ENCODE measurements around the gene SEC16A.
A peak's percentile ranks its signal among the peaks of the same experiment; 100 is the strongest.
"Not testable (repeated sequence)": the region's sequence is repeated elsewhere in the genome, so short reads cannot be mapped to it uniquely, and the experiment has no call there.

SEC16A gene

DNA sequence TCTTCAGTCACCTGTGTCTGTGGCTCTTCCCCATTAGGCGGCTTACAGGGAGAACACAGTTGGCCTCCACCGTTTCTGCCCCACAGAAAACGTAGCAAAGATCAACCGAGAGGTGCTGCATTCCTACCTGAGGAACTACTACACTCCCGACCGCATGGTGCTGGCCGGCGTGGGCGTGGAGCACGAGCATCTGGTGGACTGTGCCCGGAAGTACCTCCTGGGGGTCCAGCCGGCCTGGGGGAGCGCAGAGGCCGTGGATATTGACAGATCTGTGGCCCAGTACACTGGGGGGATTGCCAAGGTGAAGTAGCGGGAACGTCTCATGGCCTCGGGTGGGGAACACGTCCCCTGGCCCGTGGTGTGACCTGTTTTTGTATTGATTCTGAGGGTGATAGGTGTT, 65.9 kb downstream of the SEC16A start:
- no peak for DNase-seq

DNA sequence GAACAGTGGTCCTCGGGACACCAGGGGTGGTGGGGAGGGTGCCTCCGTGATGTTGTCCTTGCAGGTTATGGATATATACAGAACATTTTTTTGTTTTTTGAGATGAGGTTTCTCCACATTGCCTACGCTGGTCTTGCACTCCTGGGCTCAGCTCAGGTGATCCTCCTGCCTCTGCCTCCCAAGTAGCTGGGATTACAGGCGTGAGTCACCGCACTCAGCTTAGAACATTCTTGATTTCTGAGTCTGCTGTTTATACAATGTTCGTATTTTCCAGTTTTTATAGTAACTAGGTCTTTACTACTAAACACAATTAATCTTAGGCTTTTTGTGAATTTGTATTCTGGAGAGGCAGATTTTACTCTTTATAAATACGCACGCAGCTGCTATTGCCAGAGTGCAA, 66.4 kb downstream of the SEC16A start:
- DNase-seq: no peak

DNA sequence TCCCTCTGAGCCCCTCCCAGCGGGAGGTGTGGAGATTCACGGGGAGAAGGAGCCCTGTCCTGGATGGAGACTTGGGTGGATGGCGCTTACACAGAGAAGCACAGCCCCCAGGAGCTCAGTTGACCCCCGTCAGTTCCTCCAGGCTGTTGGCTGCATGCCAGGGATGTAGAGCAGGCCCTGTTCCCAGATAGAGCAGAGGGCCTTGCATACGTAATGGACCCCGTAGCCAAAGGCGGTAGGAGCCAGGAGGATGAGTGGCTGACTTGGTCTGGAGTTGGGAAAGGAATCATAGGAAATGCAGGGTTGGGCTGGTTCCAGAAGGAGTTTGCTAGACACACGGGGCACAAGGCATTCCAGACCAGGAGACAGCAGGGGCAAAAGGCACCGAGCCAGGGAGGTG, 69.9 kb downstream of the SEC16A start:
- DNase-seq: no peak

DNA sequence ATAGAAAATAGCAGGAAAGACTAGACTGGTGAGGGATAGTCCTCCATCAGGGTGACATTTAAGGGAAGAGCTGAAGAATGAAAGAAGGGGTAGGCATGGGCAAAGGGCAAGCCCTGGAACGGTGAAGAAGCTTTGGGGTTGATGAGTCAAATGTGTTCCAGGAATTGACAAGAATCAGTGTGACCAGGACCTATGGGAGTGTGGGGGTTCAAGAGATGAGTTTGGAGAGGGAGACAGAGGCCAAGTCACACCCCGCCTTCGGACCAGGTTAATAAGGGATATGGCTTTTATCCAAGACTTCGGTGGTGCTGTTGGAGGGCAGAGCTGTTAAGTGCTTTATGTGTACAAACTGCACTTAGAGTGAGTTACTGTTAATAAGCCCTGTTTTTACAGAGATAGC, 71.5 kb downstream of the SEC16A start:
- no peak for DNase-seq

DNA sequence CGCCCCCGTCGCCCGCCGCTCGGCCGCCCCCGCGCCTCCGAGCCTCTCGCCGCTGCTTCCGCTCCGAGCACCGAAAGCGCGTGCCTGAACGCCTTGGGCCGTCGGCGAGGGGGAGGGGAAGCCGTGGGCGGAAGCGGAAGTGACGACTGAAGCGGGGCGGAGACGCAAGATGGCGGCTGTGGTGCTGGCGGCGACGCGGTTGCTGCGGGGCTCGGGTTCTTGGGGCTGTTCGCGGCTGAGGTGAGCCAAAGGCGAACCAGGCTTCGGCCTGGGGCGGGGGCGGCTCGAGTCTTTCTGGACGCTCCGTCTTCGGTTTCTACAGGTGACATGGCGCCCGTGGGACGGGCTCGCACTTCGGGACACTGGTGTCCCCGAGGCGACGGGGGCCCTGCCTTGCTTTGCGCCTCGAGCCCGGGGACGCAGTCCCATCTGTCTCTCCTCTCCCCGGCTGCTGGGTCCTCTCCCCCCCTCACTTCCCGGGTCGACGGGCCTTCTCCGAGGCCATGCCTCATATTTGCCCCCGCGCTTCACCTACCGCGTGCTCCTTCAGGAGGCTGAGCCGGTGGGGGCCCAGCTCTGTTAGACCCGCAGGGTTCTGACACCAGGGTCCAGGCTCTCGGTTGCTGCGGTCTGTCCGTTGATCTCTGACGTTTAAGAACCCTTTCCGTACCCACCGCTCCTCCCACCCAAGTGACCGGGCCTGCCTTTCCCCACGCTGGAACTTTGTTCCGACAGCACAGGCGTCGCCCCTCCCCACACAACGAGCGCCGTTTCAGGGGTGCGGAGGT, 72.1 kb downstream of the SEC16A start, which contains the start of the genes ENTR1 and PMPCA:
TSS of gene ENTR1 (minus strand) at position 115 of the 788 bp plus-strand sequence. CDS start 217 bp downstream, outside the sequence.
TSS of gene PMPCA (plus strand) at position 159 of the 788 bp plus-strand sequence. CDS start at position 170, 11 bp downstream.
- peak; percentile 99 for DNase-seq

DNA sequence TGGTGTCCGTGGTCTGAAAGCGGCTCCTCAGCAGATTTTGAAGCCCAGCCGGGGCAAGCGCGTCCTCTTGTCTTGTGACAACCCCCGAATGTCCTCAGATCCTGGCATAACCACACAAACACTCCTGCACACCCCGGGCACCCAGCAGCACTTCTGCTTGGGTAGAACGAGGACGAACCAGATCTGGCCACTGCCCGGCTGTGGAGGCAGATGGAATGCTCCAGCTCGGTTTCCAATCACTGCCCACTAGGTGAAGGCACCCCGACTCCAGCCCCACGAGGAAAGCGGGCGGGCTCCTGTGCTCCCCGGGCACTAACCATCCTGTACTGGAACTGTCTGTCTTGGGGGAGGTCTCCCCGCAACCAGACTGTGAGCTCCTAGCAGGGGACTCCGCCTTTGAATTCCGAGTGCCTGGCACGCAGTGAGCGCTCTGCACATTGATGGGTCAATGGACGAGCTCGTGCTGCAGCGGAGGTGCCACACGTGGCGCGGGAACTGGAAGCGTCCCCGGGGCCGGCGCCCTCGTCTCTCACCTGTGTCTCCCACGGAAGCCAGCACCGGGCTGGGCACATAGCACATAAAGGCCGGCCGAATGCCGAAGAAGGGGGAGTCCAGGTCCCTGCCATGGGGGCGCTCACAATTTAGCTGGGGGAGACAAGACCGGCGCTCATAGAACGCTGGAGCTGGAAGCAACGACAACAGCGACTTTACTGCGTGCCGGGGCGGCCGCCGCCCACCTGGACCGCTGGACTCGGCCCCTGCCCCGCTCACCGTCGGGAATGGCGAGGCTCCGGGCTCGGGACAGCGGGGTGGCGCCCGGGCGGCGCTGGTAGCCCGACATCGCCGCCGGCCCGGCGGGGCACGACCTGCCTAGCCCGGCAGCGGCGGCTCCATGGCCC, 73.0 kb downstream of the SEC16A start:
- peak; percentile 47 for DNase-seq

DNA sequence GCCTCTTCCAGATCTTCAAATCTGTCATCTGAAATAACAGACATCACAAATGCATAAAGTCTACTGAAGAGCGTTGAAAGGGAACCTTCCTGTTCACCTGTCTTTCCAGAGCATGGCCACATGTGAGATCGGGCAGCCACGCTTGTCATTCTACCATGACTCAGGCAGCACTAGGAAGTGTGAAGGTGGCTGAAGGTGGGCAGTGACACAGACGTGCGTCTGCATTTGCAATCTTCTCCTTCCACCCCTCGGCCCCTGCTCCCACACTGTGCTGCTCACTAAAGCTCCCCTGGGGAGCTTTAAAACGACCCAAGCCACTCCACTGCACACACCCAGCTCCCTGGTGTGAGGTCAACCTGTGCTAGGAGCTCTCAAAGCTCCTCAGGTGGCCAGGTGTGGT, 74.9 kb downstream of the SEC16A start:
- DNase-seq: no peak

DNA sequence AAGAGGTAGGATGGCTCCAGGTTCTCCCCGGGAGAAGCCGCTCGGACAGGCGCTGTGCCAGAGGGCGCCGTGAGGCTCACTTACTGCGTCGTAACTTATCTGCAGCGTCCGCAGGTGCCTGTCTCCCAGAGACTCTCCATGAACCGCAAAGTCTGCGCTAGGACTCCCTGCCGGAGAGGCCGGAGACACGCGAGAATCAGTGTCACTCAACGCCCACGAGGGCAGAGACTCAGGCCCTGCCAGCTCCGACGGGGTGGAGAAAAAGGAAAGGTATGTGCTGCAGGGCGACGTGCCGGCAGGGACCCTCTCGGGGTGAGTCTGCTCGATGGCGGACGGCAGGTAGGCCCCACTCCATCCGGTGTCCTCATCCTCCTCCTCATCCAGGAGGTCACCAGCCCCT, 75.8 kb downstream of the SEC16A start:
- not testable (repeated sequence) for DNase-seq

DNA sequence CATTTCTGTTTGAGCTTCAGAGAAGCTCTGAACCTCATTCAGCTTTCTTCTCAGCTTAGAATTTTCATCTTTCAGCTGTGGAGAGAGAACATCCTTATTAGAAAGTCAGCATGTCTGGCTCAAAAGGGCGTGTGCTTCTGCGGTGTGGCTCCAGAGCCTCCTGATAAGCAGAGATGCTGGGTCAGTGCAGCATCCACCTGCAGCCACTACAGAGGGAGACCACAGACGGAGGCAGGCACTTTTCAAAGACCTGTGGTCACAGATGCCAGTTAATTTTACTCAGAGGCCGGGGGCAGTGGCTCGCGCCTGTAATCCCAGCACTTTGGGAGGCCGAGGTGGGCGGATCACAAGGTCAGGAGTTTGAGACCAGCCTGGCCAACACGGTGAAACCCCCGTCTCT, 76.9 kb downstream of the SEC16A start:
- not testable (repeated sequence) for DNase-seq

DNA sequence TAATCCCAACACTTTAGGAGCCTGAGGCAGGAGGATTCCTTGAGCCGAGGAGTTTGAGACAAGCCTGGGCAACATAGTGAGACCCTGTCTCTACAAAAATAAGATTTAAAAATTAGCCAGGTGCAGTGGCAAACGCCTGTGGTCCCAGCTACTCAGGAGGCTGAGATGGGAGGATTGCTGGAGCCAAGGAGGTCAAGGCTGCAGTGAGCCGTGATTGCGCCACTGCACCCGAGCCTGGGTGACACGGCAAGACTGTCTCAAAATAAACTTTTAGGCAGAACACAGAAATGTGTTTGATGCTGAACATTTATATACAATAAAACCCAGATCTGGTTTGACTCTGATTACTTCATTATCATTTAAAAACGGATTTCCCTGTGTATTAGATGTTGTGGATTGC, 77.4 kb downstream of the SEC16A start:
- no peak for DNase-seq

DNA sequence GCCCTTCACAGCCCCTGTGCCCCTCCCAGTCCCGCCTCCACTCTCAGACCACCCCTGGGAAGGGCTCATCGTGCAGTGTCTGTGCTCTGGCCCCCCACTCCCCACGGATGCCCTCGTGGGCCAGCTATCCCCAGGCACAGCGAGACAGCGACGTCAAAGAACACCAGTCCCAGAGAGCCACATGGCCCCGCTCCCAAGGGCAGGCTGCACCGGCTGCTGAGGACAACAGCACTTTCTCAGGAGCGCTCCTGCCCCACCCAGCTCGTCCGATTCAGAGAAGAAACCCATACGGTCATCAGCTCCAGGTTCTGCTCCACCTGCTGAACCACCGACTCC, 78.1 kb downstream of the SEC16A start:
- no peak for DNase-seq

DNA sequence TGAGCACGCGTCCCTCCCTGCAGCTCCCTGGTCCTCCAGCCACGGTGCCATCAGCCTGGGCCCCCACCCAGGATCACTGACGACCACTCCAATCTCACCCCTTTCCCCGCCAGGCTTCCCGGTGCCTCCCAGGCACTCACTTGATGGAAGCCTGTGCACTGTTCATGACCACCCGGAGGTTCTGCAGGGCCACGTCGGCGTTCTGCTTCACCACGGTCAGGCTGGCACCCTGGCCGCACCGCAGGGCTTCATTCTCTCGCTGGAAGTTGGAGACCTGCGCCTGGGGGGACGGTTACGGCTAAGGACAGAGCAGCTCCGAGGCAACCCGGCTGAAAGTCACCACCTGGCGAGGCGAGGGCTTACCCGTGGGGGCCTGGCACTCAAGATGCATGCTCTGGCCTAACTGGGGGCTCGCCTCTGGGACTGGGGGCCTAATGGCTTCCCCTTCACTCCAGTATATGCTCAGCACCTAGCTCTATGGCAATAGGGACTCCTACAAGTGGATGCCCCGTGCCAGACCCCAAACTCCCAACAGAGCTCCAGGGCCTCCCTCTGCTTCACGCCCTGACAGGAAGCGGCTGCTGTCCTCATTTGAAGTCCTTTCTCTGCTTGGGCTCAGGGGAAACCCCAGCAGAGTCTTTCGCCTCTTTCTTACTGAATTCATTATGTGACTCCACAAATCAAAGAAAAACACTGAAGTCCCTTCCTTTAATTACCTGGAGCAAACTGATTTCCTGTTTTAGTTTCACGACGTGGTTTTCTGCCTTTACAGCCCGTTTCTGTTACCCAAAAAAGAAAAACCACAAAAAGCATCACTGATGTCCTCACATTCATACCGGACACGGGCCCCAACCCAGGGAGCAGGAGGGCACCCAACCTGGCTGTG, 78.7 kb downstream of the SEC16A start:
- no peak for DNase-seq

DNA sequence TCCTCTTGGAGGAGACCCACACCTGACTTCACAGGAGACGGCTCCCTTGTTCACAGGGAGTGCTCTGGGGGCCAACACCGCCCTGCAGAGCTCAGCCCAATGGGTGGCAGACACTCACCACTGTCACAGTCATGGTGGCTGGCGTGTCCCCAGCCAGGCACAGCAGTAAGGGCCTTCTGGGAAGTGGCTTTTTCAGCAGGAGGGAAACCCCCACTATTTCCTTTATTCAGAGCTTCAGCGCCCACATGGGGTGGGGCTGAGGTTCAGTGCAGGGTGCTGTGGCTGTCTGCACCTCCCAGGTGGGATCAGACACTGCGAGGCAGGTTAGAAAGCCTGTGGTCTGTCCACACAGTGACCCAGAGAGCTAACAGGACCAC, 79.3 kb downstream of the SEC16A start:
- DNase-seq: peak; percentile 75

DNA sequence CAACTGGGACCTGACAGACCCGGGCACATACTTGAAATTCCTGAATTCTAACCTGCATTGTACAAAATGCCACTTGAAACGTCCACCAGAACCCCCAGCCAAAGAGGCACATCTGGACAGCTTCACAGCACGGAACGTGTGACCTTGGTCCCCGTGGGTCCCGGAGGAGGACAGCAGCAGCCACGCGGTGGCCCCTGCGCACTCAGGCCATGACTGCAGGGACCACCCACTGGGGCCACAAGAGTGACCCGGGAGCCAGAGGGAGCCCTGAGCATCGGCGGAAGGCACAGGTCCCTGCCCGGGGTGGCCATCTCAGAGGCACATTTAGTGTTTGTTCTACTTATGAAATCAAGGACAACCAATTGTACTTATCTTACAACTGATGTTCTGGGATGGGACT, 80.8 kb downstream of the SEC16A start:
- no peak for DNase-seq

DNA sequence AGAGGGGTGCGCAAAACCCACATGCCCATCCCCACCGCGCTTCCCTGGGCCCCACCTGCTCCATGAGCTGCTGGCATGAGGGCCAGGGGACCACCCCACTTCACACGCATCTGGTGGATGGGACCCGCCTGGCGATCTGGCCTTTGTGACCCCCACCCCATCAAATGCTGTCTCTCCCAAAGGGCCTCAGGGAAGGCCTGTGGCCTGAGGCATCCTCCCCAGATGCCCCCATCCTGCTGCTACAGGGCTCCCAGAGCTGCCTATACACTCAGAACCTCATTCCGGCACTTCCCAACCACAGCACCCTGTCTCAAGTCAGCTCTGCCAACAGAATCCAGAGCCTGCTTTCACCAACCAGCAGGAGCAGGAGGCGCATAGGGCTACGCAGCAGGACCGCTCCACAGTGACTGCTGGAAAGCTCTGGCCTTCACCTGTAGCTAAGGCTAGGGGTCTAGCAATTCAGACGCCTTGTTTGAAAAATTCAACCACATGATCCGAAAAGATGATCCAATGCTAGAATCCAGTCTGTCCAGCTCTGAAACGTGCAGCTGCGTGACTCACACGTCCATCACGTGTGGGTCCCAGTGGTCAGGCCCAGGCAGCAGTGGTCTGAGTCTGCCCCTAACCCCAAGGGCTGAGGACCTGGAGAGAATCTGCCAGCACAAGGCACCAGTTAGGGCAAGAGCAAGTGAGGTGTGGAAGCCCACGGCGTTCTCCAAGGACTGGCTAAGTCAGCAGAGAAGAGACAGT, 81.5 kb downstream of the SEC16A start:
- no peak for DNase-seq

DNA sequence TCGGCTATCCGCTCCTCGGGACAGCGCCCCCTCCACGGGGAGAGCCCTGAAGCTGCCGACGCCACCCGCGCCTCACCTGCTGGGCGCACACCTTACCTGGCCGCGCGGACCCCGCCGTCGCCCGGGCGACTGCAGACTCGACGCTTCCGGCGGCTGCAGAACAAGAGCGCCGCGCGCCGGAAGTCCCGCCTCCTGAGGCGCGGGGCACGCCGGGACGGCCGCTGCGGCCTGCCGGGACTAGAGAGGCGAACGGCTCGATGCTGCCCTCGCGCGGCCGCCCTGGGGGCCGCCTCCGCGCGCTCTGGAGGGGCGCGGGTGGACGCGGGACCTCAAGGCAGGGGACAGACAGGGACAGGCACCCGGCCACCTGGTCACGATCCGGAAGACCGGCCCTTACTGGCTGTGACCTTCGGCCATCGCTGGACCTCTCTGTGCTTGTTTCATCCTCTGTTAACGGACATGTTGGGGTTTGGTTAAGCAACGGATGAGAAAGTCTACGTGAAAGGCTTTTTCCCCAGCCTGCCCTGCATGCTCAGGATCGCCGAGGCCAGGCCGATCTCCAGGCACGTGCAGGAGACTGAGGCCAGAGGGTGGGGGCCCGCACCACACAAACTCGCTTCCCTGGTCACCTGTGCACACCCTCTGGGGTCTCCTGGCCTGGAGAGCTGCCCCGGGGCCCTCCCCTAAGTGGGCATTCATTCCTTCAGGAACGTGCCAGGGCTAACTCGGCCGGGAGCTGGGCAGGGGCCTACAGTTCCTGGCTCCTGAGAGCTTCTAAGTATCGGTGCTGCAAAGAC, 82.6 kb downstream of the SEC16A start, which contains the start of gene SNAPC4:
TSS of gene SNAPC4 (minus strand) at position 133 of the 797 bp plus-strand sequence. CDS start 1,742 bp downstream, outside the sequence.
- DNase-seq: peak; percentile 88

DNA sequence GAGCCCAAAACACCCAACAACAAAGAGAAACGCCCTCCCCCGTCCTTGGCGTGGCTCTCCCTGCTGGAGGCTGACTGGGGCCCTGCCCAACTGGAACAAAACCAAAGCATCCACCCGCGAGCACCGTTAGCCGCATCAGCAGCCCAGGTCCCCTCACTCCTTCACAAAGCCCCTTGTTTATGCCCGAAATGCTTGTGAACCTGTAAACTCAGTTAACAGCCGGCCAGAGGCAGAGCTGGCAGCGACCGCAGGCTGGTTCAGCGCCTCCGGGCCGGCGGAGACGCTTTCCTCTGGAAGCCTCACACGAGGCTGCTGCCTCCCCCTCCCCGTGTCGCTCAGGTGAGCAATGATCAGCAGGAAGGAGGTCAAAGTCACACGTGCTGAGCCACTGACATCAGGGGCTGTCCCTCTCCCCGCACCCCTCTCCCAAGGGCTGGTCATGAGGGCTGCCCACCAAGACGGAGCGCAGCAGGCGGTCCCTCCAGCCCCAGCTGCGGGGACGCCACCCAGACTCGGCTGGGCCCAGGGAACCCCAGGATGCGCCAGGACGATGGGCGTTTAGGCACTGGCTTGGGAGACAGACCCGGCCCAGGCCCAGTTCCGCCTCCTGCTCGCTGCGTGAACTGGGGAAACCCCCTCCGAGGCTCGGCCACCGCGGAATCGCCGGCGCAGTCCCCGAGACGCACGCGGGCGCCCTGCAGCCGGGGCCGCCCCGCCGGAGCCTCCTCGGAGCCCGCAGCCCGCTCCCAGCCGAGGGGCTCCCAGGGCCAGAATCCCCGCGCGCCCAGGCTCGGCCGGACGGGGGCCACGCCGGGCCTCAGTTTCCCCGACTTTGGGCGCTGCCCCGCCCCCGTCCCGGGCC, 83.4 kb downstream of the SEC16A start:
- DNase-seq: peak; percentile 41

DNA sequence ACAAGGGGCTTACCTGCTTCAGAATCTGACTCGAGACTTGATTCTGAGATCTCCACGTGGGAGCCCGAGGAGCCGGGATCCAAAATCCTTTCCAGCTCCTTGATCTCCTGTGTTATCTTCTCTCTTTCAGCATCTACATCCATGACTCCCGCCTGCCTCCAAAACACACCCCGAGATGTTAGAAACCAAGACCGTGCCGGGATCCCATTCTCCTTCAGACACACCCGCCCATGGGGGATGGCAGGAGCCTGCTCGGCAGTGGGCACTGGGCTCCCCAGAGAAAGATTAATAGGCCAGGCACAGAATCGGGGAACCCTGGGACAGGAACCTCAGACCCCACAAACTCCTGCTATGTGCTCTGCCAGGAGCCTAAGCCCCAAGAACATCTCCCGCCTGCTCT, 84.6 kb downstream of the SEC16A start:
- DNase-seq: no peak

DNA sequence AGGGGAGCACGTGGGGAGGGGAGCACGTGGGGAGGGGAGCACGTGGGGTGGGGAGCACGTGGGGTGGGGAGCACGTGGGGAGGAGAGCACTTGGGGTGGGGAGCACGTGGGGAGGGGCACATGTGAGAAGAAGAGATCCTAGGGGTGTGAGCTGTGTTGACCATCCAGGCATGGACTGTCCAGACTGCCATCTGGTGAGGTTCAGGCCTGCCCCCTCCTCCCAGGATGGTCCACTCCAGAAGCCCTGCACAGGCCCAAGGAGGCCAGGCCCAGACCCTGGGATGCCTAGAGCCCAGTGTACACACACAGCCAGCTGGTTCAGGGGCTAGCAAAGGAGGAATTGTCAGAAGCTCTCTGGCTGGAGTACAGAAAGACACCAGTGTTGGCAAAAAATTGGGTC, 85.2 kb downstream of the SEC16A start:
- no peak for DNase-seq

DNA sequence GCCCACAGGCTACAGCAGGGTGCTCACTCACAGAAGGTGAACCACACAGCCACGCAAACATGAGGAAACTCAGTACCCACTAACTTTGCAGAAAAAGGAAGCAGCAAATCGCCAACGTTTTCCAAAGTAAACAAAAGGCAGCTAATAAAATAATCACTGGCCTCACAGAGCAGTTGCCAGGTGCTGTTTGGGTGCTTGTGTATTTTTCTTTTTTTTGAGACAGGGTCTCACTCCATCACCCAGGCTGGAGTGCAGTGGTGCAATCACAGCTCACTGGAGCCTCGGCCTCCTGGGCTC, 86.7 kb downstream of the SEC16A start:
- DNase-seq: no peak

All from activated CD8-positive, alpha-beta memory T cell treated with anti-CD3 and anti-CD28 coated beads, Interleukin-2, amount 50 U/mL, for 4 hours (primary cell).